GM21526 (cell line): Measurements from ENCODE around the gene ATP10A.

ENCODE experiments used
- ATAC-seq: cut with Tn5 transposase; IDR thresholded peaks from one replicate; pipeline ENCODE4 v1.9.1; 2021; ENCODE audit warnings: moderate library complexity; ENCODE audit not compliant: unreplicated experiment, low FRiP score

ATP10A gene

GRCh38 chr15:25797936-25798901, 64.9 kb downstream of the ATP10A start:
- no peak for ATAC-seq

- no peak for ATAC-seq
Observed at GRCh38 chr15:25797511-25797935, 65.6 kb downstream of the ATP10A start.

DNA sequence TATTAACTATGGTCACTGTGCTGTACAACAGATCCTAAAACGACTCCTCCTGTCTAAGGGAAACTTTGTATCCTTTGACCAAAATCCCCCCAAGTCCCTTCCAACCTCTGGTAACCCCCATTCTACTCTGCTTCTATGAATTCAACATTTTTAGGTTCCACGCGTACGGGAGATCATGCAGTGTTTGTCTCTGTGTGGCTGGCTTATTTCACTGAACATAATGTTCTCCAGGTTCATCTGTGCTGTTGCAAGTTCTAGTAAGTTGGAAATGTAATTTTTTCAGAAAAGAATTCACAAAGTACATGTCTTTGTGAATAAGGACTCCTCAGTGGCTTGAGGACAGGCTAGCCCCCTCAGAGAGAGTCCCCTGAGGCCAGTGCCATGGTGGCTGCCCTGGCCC, 66.1 kb downstream of the ATP10A start:
- no peak for ATAC-seq

- ATAC-seq = no peak
Observed at GRCh38 chr15:25796395-25796794, 66.7 kb downstream of the ATP10A start.

DNA sequence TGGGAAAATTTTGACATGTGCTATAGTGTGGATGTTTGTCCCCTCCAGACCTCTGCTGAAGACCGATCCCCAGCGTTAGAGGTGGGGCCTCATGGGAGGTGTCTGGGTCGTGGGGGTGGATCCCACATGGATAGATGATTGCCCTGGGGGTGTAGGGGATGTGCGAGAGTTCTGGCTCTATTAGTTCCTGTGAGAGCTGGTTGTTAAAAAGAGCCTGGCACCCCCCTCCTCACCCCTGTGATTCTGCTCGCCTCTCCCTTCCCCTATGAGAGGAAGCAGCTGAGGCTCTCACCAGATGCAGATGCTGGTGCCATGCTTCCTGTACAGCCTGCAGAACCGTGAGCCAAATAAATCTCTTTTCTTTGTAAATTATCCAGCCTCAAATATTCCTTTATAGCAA, 67.4 kb downstream of the ATP10A start:
- ATAC-seq = no peak

DNA sequence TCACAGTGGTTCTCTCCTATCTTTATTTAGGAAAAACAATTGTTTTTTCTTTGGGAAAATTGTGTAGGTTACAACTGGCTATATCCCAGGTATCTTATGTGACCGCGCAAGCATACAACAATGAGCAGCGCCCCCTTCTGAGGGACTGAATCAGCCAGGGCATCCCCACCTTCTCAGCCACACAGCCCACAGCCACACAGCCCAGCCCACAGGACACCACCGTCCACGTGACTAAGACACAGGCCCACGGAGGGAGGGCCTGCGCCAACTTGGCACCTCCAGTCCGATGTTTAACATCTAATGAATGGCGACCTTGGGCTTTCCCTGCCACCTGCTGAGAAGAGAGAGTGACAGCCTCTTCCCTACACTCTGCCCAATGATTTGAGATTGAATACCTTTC, 68.1 kb downstream of the ATP10A start:
- ATAC-seq = no peak

DNA sequence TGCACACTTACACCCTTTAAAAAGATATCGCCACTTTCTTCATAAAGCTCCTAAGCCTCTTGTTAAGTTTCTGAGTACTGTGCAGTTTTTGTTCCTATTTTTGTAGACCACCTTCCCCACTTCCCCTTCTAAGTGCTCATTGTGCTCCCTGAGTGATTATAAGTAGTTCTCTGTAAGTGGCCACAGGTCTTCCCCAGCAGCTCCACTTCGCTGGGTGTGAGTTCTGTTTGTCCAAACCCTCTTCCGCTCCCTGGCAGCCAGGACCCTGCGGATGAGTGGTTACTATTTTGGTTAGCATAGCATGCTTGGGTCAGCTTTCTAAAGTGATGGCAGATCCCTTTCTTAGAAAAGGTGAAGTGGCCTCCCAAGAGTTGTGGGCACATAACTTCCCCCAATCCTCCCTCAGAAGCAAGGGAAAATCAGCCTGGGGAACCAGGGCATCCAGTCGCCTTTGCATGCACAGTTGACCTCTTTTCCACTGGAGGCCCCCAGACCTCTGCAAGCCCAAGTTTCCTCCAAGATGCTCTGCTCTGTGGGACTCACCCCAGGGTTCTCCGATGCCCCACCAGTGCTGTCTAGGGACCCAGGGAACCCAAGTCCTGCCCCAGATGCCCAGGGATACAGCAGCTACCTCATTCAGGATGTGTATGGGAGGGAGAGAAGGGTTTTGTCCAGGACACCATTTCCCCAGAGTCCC, 69.6 kb downstream of the ATP10A start:
- peak; percentile 70 for ATAC-seq

DNA sequence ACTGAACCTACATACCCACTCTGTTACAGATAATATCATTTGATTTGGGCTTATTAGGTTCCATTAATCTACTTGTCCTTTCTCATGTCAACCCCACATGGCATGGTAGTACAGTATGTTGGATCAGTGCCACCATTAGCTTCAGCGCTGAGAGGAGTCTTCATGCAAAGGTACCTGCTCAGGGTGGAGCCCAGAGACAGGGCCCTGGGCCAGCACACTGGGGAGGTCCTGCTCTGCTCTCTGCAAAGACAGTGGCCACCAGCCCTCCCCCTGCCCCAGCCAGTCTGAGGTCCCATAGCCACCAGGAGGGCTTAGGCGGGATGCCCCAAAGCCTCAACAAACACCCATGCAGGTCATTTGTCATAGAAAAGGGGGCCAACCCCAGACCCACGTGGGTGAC, 71.0 kb downstream of the ATP10A start:
- ATAC-seq = no peak

DNA sequence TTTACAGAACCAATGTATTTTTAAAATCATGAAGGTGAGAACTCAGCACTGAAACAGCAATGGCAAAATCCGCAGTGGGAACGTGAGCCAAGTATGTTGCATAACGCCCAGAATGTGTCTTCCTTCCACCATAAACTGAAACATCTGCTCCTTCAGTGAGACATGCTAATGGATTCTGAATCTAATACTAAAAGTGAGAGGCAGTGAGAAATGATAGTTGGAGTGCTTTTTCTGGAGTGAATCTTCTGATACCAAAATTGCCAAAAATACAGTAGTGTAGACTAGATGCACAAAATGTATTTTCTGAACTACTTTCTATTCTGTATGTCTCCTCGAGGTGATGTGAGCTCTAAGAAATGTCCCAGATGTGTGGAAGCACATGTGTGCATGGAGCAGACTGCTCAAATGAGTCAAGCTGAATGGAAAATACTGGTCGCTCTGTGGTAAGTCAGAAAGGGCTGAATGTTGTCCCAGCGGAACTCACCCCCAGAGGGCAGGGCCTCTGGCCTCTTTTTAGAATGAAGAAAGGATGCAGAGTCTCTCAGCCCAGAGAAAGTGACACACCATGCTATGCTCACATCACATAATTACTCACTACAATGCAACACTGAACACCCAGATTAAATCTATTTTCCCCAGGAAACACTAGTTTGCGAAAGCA, 73.0 kb downstream of the ATP10A start:
- no peak for ATAC-seq

DNA sequence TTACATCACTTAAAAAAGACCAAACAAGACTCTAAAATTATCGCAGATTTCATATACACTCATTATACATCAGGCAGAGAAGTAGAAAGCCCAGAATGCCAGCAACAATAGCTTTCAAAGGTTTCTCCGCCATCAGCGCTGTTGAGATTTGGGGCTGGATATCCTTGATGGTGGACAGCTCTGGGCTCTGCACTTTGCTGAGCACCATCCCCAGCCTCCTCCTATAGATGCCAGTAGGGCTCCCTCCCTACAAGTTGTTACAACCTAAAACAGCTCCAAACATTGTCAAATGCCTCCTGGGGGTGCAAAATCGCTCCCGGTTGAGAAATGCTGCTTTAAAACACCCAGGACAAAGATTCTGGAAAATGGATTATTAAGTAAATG, 73.5 kb downstream of the ATP10A start:
- ATAC-seq = no peak

DNA sequence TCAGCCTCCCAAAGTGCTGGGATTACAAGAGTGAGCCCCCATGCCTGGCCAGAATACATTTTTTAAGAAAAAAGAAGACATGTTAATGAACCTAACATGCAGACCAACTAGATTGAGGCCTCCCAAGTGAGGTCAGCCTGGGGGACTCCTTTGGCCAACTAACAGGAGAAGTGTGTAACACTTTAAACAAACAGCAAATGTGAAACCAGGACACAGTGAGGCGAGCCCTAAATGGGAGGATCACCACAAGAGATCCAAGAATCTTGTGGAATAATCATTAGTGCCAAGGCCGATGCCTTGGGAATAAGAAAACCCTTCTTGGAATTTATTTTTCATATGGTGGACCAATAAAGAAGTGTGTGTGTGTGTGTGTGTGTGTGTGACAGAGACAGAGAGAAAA, 73.9 kb downstream of the ATP10A start:
- no peak for ATAC-seq

- ATAC-seq = no peak
Observed at GRCh38 chr15:25787855-25788520, 75.1 kb downstream of the ATP10A start.

DNA sequence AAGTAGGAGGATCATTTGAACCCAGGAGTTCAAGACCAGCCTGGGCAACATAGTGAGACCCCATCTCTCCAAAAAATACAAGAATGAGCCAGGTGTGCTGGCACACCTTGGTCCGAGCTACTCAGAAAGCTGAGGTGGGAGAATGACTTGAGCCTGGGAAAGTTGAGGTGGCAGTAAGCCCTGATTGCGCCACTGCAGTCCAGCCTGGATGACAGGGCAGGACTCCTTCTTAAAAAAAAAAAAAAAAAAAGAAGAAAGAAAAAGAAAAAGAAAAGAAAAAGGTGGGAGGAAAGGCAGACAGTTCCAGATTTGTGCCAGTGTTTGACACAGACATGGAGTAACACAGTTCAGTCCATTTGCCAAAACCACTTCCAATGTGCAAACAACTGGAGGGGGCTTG, 75.7 kb downstream of the ATP10A start:
- ATAC-seq = no peak

GRCh38 chr15:25786040-25786439, 77.1 kb downstream of the ATP10A start:
- no peak for ATAC-seq

- no peak for ATAC-seq
Observed at GRCh38 chr15:25785641-25786025, 77.5 kb downstream of the ATP10A start.

DNA sequence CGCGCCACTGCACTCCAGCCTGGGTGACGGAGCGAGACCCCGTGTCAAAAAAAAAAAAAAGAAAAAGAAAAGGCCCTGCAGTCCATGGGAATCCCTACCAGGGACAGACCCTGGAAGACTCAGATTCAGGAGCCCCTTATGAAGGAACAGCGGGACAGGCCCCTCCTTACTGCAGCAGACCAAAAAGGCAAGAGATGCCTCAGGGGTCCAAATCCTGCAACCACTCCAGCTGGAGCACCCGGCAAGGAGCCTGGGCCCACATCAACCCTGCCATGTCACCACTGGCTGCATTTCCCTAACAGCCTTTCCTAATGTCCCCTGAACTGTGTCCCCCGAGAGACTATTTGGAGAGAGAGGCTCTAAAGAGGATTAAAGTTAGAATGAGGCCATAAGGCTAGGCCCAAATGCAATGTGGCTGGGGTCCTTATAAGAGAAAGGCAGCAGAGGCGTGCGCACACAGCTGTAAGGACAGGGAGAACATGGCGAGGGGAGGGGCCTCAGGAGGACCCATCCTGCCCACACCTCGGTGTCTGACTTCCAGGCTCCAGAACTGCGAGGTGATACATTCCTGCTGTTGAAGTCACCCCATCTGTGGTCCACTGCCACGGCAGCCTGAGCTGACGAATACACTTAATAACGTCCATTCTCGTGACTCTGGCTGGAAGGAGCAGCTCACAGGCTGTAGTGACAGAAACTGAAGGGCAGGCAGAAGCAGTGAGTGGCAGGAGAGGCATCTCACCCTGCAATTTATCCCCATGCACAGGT, 78.1 kb downstream of the ATP10A start:
- no peak for ATAC-seq

DNA sequence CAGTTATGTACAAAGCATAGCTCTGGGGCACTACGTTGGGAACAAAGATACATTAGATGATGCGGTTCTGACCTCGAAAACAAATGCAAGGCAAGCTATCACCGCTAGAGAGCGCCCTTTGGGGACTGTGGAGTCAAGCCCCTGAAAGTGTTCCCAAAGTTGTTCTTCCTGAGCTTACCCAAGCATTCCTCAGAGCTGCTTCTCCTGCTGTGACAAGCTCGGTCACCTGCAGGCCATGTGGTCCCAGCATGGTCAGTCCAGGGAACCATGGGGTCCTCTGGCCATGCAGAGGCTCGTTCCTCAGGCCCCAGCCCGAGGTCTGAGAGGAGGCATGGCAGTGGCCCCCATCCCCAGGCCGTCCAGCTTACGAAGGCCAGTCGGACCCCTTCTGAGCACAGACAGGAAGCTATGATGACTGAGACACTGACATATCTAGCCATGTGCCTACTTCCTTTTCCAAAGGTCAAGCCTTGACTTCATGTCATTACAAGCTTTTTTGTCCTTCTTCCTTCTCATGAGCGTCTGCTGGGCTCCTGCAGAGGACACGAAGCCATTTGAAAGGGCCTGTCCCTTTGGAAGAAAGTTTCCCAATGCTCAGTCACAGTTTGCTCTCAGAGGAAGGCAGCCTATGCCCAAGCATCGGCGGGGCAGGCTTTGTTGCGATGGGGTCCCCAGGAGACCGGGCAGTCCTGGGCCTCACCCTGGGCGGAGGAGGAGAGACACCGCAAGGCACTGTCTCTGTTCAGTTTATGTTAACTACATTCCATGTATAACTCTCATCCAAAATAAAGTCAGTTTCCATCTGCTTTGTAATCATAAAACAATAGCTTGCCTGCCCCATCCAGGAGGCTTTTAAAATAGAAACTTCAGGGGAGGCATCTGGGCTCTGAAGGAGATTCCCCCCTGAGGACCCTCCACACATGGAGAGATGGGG, 79.3 kb downstream of the ATP10A start:
- ATAC-seq = no peak

GRCh38 chr15:25783134-25783533, 80.0 kb downstream of the ATP10A start:
- ATAC-seq = no peak
